GM21526 (cell line): ENCODE data around the gene IVD.

Experiments
- ATAC-seq: cut with Tn5 transposase; IDR thresholded peaks from one replicate; pipeline ENCODE4 v1.9.1; 2021; ENCODE audit warnings: moderate library complexity; ENCODE audit not compliant: unreplicated experiment, low FRiP score

IVD gene

GRCh38 chr15:40372981-40373380 is 32.6 kb upstream of the IVD start:
- no peak for ATAC-seq

GRCh38 chr15:40377606-40378005 is 28.0 kb upstream of the IVD start:
- no peak for ATAC-seq

- ATAC-seq = no peak
These were observed 26.2 kb upstream of the IVD start for GRCh38 chr15:40379374-40379773.

GRCh38 chr15:40379853-40380252 is 25.7 kb upstream of the IVD start:
- no peak for ATAC-seq

- no peak for ATAC-seq
These were observed 25.0 kb upstream of the IVD start for GRCh38 chr15:40380636-40381035.

GRCh38 chr15:40381818-40382529 is 23.6 kb upstream of the IVD start:
- ATAC-seq = no peak

GRCh38 chr15:40382580-40383456 is 22.8 kb upstream of the IVD start, which contains the start of gene KNSTRN:
KNSTRN (plus strand) TSS chr15:40382721; CDS start chr15:40382836, 115 bp downstream.
- peak; percentile 95 for ATAC-seq

GRCh38 chr15:40386480-40386879 is 19.1 kb upstream of the IVD start:
- ATAC-seq = no peak

- ATAC-seq = no peak
These were observed 16.4 kb upstream of the IVD start for GRCh38 chr15:40388941-40389823.

GRCh38 chr15:40389824-40390595 is 15.6 kb upstream of the IVD start:
- ATAC-seq = no peak

GRCh38 chr15:40392986-40393948 is 12.3 kb upstream of the IVD start:
- no peak for ATAC-seq

GRCh38 chr15:40397688-40398412 is 7.7 kb upstream of the IVD start:
- no peak for ATAC-seq

- ATAC-seq = peak; percentile 67
These were observed 7.2 kb upstream of the IVD start for GRCh38 chr15:40398413-40398873.

GRCh38 chr15:40399370-40399769 is 6.2 kb upstream of the IVD start:
- ATAC-seq = no peak

- peak; percentile 61 for ATAC-seq
These were observed 1.9 kb downstream of the IVD start for GRCh38 chr15:40407330-40407990.

- ATAC-seq = no peak
These were observed 3.8 kb downstream of the IVD start for GRCh38 chr15:40409366-40409765.

GRCh38 chr15:40410476-40410875 is 4.9 kb downstream of the IVD start:
- ATAC-seq = no peak
